H9 (cell line): ENCODE results near the gene SLC13A4. TPM values are rescaled to one million over a fixed set of nuclear protein-coding genes. Genes with fewer than 3 reads are reported as not detected.

Experiments used
- DNase-seq: peaks from one replicate; pipeline ENCODE4 v3.0.0-alpha.2; 2017
- H2AFZ ChIP-seq: one replicate; pipeline ENCODE4 v1.6.1; 2013; ENCODE audit warnings: mild to moderate bottlenecking, low read length, control low read depth, moderate library complexity
- H2AK5ac ChIP-seq: 2 replicates; pipeline ENCODE4 v1.6.1; 2013; ENCODE audit warnings: low read length, control low read depth, mixed read lengths; ENCODE audit not compliant: insufficient read length
- H2BK120ac ChIP-seq: one replicate; pipeline ENCODE4 v1.6.1; 2013; ENCODE audit warnings: low read depth, mild to moderate bottlenecking, low read length, control low read depth, inconsistent platforms; ENCODE audit not compliant: poor library complexity, severe bottlenecking
- H2BK12ac ChIP-seq: 2 replicates; pipeline ENCODE4 v1.6.1; 2013; ENCODE audit warnings: low read length, control low read depth, mixed read lengths, low read depth; ENCODE audit not compliant: insufficient read length
- H2BK15ac ChIP-seq: 2 replicates; pipeline ENCODE4 v1.6.1; 2013; ENCODE audit warnings: low read depth, low read length, control low read depth
- H2BK20ac ChIP-seq: one replicate; pipeline ENCODE4 v1.6.1; 2013; ENCODE audit warnings: low read depth, mild to moderate bottlenecking, low read length, control low read depth, inconsistent platforms; ENCODE audit not compliant: poor library complexity, severe bottlenecking
- H2BK5ac ChIP-seq: 2 replicates; pipeline ENCODE4 v1.6.1; 2013; ENCODE audit warnings: low read length, control low read depth, mixed read lengths; ENCODE audit not compliant: insufficient read length
- H3K14ac ChIP-seq: 2 replicates; pipeline ENCODE4 v1.6.1; 2013; ENCODE audit warnings: low read length, control low read depth; ENCODE audit not compliant: insufficient read depth
- H3K18ac ChIP-seq: 2 replicates; pipeline ENCODE4 v1.6.1; 2013; ENCODE audit warnings: low read depth, mild to moderate bottlenecking, mixed read lengths, low read length, control low read depth; ENCODE audit not compliant: insufficient read length
- H3K23ac ChIP-seq: 2 replicates; pipeline ENCODE4 v1.6.1; 2013; ENCODE audit warnings: low read length, control low read depth, mixed read lengths, low read depth; ENCODE audit not compliant: insufficient read length
- H3K23me2 ChIP-seq: 2 replicates; pipeline ENCODE4 v1.6.1; 2013; ENCODE audit warnings: low read depth, mild to moderate bottlenecking, mixed read lengths, low read length, control low read depth; ENCODE audit not compliant: insufficient read length, poor library complexity, severe bottlenecking
- H3K27ac ChIP-seq: 2 replicates; pipeline ENCODE4 v1.5.1; 2013; ENCODE audit warnings: low read length, control low read depth, mixed read lengths, low read depth; ENCODE audit not compliant: insufficient read length
- H3K27me3 ChIP-seq: 2 replicates; pipeline ENCODE4 v1.6.1; 2013; ENCODE audit warnings: low read length, control low read depth, inconsistent platforms; ENCODE audit not compliant: insufficient read depth
- H3K4ac ChIP-seq: 2 replicates; pipeline ENCODE4 v1.6.1; 2013; ENCODE audit warnings: low read depth, mild to moderate bottlenecking, control low read depth, inconsistent platforms, low read length, moderate library complexity
- H3K4me1 ChIP-seq: 2 replicates; pipeline ENCODE4 v1.6.1; 2013; ENCODE audit warnings: low read length, control low read depth, inconsistent platforms; ENCODE audit not compliant: insufficient read depth
- H3K4me2 ChIP-seq: 2 replicates; pipeline ENCODE4 v1.6.1; 2013; ENCODE audit warnings: low read length, control low read depth, mixed read lengths; ENCODE audit not compliant: insufficient read length, insufficient read depth
- H3K56ac ChIP-seq: 2 replicates; pipeline ENCODE4 v1.6.1; 2013; ENCODE audit warnings: low read depth, mild to moderate bottlenecking, mixed read lengths, low read length, control low read depth; ENCODE audit not compliant: insufficient read length
- H3K79me1 ChIP-seq: 2 replicates; pipeline ENCODE4 v1.6.1; 2013; ENCODE audit warnings: low read depth, mild to moderate bottlenecking, moderate library complexity, low read length, control low read depth, inconsistent platforms; ENCODE audit not compliant: insufficient read depth, poor library complexity, severe bottlenecking
- H3K79me2 ChIP-seq: 2 replicates; pipeline ENCODE4 v1.6.1; 2013; ENCODE audit warnings: low read length, control low read depth, inconsistent platforms; ENCODE audit not compliant: insufficient read depth
- H3K9ac ChIP-seq: 2 replicates; pipeline ENCODE4 v1.6.1; 2013; ENCODE audit warnings: low read length, control low read depth, mixed read lengths; ENCODE audit not compliant: insufficient read length; ENCODE audit errors: extremely low read depth
- H3K9me3 ChIP-seq: one replicate; pipeline ENCODE4 v1.6.1; 2013; ENCODE audit warnings: low read depth, low read length, inconsistent platforms; ENCODE audit not compliant: control insufficient read depth
- H3T11ph ChIP-seq: one replicate; pipeline ENCODE4 v1.6.1; 2013; ENCODE audit warnings: mild to moderate bottlenecking, low read length, control low read depth, inconsistent platforms
- H4K20me1 ChIP-seq: one replicate; pipeline ENCODE4 v1.6.1; 2013; ENCODE audit not compliant: control insufficient read depth, insufficient read length, insufficient read depth
- H4K5ac ChIP-seq: 2 replicates; pipeline ENCODE4 v1.6.1; 2013; ENCODE audit warnings: low read depth, mild to moderate bottlenecking, mixed read lengths, low read length, control low read depth; ENCODE audit not compliant: insufficient read length
- H4K8ac ChIP-seq: replicated peaks from 2 replicates; pipeline ENCODE4 v1.6.1; 2013; ENCODE audit warnings: low read length, control low read depth, mixed read lengths, low read depth; ENCODE audit not compliant: insufficient read length
- H4K91ac ChIP-seq: 2 replicates; pipeline ENCODE4 v1.6.1; 2013; ENCODE audit warnings: low read depth, mild to moderate bottlenecking, moderate library complexity, mixed read lengths, low read length, control low read depth; ENCODE audit not compliant: insufficient read length
- H3K27ac Mint-ChIP-seq, 3 experiments: 2 replicates in 2 of 3; 3 replicates in 1 of 3; pipeline ENCODE4 v1.8.0; 2020 to 2021; ENCODE audit warnings: mixed read lengths in 3 of 3, mild to moderate bottlenecking in 1 of 3, moderate library complexity in 1 of 3
- H3K27me3 Mint-ChIP-seq: 2 replicates; pipeline ENCODE4 v1.8.0; 2021; ENCODE audit warnings: low read depth, mild to moderate bottlenecking, moderate library complexity, mixed read lengths
- H3K36me3 Mint-ChIP-seq, 3 experiments: 2 replicates in 2 of 3; 3 replicates in 1 of 3; pipeline ENCODE4 v1.8.0; 2020 to 2021; ENCODE audit warnings: low read depth in 3 of 3, mixed read lengths in 3 of 3; ENCODE audit not compliant: insufficient read depth in 1 of 3
- H3K4me1 Mint-ChIP-seq, 2 experiments: 2 replicates each; pipeline ENCODE4 v1.8.0; 2020; ENCODE audit warnings: mixed read lengths in 2 of 2
- H3K4me3 Mint-ChIP-seq, 2 experiments: 2 replicates in 1 of 2; 3 replicates in 1 of 2; pipeline ENCODE4 v1.8.0; 2020 to 2021; ENCODE audit warnings: mild to moderate bottlenecking in 2 of 2, mixed read lengths in 2 of 2, moderate library complexity in 1 of 2
- H3K9me3 Mint-ChIP-seq, 2 experiments: 2 replicates in 1 of 2; 3 replicates in 1 of 2; pipeline ENCODE4 v1.8.0; 2020; ENCODE audit warnings: mild to moderate bottlenecking in 2 of 2, mixed read lengths in 2 of 2, moderate library complexity in 1 of 2
- WGBS: extraction: QIAGEN DNeasy Blood & Tissue Kit; methylation state at CpG from one replicate; pipeline ENCODE4 v1.1.7; 2013; ENCODE audit warnings: missing lambda C conversion rate, low lambda C conversion rate, mixed read lengths; ENCODE audit not compliant: insufficient read length; ENCODE audit errors: extremely low coverage; 5-methylcytosine and 5-hydroxymethylcytosine counted together
- total RNA-seq: library from RNA; stranded (reverse); gene quantifications from 2 replicates; pipeline ENCODE4 v1.2.1, GENCODE V29; 2021
- TF ChIP-seq, protein P1 (sequence below): fragments of 200-600 bp; sonication (generic); conservative IDR thresholded peaks from 3 replicates; pipeline ENCODE4 v1.8.0; 2021; ENCODE audit warnings: antibody characterized with exemption, mild to moderate bottlenecking

Gene SLC13A4
- total RNA-seq, 1 experiment from 2014 or later = 3.5 TPM

GRCh38 chr7:135648235-135648634 lies 79.8 kb downstream of the SLC13A4 start:
- no peak for DNase-seq
- Histone ChIP-seq H3K4me1 (no peaks in the 10 kb centered on the region), H3T11ph (no peak overlapping the region), H3K23ac (no peak overlapping the region), H3K9me3 (no peaks in the 10 kb centered on the region), H2BK5ac (no peak overlapping the region), H4K20me1 (no peaks in the 10 kb centered on the region), H3K18ac (no peak overlapping the region), H4K91ac (no peak overlapping the region), H2BK12ac (no peak overlapping the region), H3K4me2 (no peak overlapping the region), H3K23me2 (no peaks in the 10 kb centered on the region), H2AFZ (no peak overlapping the region), H3K56ac (no peak overlapping the region), H3K27ac (no peak overlapping the region), H2BK20ac (no peak overlapping the region), H3K79me1 (no peaks in the 10 kb centered on the region), H3K4ac (no peak overlapping the region), H3K9ac (no peak overlapping the region), H2AK5ac (no peak overlapping the region), H2BK15ac (no peak overlapping the region), H2BK120ac (no peak overlapping the region), H3K27me3 (no peaks in the 10 kb centered on the region), H3K14ac (no peak overlapping the region), H3K79me2 (no peaks in the 10 kb centered on the region), H4K8ac (no peak overlapping the region), H4K5ac (no peak overlapping the region)
- no peaks in the 10 kb centered on the region for H3K9me3 Mint-ChIP-seq
- H3K27me3 Mint-ChIP-seq = no peaks in the 10 kb centered on the region
- no peak overlapping the region for H3K4me3 Mint-ChIP-seq
- H3K4me1 Mint-ChIP-seq = peaks cover 8 to 12% of the 10 kb centered on the region in 2 experiments
- no CpG with 5 or more reads among the region's 7 CpGs for WGBS
- TF ChIP-seq, protein P1, sequence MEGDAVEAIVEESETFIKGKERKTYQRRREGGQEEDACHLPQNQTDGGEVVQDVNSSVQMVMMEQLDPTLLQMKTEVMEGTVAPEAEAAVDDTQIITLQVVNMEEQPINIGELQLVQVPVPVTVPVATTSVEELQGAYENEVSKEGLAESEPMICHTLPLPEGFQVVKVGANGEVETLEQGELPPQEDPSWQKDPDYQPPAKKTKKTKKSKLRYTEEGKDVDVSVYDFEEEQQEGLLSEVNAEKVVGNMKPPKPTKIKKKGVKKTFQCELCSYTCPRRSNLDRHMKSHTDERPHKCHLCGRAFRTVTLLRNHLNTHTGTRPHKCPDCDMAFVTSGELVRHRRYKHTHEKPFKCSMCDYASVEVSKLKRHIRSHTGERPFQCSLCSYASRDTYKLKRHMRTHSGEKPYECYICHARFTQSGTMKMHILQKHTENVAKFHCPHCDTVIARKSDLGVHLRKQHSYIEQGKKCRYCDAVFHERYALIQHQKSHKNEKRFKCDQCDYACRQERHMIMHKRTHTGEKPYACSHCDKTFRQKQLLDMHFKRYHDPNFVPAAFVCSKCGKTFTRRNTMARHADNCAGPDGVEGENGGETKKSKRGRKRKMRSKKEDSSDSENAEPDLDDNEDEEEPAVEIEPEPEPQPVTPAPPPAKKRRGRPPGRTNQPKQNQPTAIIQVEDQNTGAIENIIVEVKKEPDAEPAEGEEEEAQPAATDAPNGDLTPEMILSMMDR = no peak
- no peak overlapping the region for H3K27ac Mint-ChIP-seq
- peaks cover 27 to 77% (median 57%) of the 10 kb centered on the region in 3 experiments; a peak in 6 of 7 replicates for H3K36me3 Mint-ChIP-seq
